NCI-H69 (cell line): ENCODE measurements around the gene MED17.

Source experiments
- DNase-seq: peaks from one replicate; lab custom pipeline; 2025; lab: John Stamatoyannopoulos, UW

MED17 gene

GRCh38 chr11:93817426-93818348, 33.6 kb downstream of the MED17 start:
- peak; percentile 52 for DNase-seq

- DNase-seq: no peak
Measured at GRCh38 chr11:93819966-93820695, 36.0 kb downstream of the MED17 start.

GRCh38 chr11:93820847-93821246, 36.8 kb downstream of the MED17 start:
- no peak for DNase-seq

- DNase-seq: no peak
Measured at GRCh38 chr11:93821617-93822016, 37.5 kb downstream of the MED17 start.

GRCh38 chr11:93822359-93822758, 38.3 kb downstream of the MED17 start:
- DNase-seq: no peak

- no peak for DNase-seq
Measured at GRCh38 chr11:93823210-93823609, 39.1 kb downstream of the MED17 start.

GRCh38 chr11:93827363-93827762, 43.3 kb downstream of the MED17 start:
- DNase-seq: no peak

- DNase-seq: no peak
Measured at GRCh38 chr11:93829598-93829997, 45.5 kb downstream of the MED17 start.

GRCh38 chr11:93831343-93832127, 47.5 kb downstream of the MED17 start:
- no peak for DNase-seq

GRCh38 chr11:93832780-93833179, 48.7 kb downstream of the MED17 start:
- DNase-seq: no peak

- no peak for DNase-seq
Measured at GRCh38 chr11:93838967-93839366, 54.9 kb downstream of the MED17 start.

- no peak for DNase-seq
Measured at GRCh38 chr11:93840180-93840579, 56.1 kb downstream of the MED17 start.

- peak; percentile 10 for DNase-seq
Measured at GRCh38 chr11:93840981-93841380, 56.9 kb downstream of the MED17 start.

GRCh38 chr11:93841446-93841845, 57.4 kb downstream of the MED17 start:
- no peak for DNase-seq

GRCh38 chr11:93842034-93842433, 58.0 kb downstream of the MED17 start:
- DNase-seq: no peak

GRCh38 chr11:93842461-93842860, 58.4 kb downstream of the MED17 start:
- no peak for DNase-seq

- DNase-seq: no peak
Measured at GRCh38 chr11:93843906-93844305, 59.8 kb downstream of the MED17 start.

GRCh38 chr11:93844568-93844967, 60.5 kb downstream of the MED17 start:
- DNase-seq: peak; percentile 41

GRCh38 chr11:93845181-93846092, 61.4 kb downstream of the MED17 start:
- DNase-seq: no peak

GRCh38 chr11:93846411-93846810, 62.3 kb downstream of the MED17 start:
- no peak for DNase-seq

- DNase-seq: no peak
Measured at GRCh38 chr11:93849201-93849600, 65.1 kb downstream of the MED17 start.
